ENCODE results near the gene GAB3. TPM values are rescaled to one million over a fixed set of nuclear protein-coding genes. Genes with fewer than 3 reads are reported as not detected.

Gene GAB3
- total RNA-seq, 3 donors from 2014 or later (not counting 1 experiment from before 2014, with no cell fraction given): 55.6 to 89.8 (median 77.4) TPM

GRCh38 chrX:154732421-154733065 lies 18.3 kb downstream of the GAB3 start:
- Histone ChIP-seq H3K27ac (ENCODE audit: low read length) (peak overlapping the region; percentile 92), H3K4me3 (ENCODE audit: low read length) (no peak overlapping the region), H3K4me1 (ENCODE audit: control insufficient read depth, insufficient read depth, low read length) (peaks cover 80% of the 10 kb centered on the region), H3K36me3 (ENCODE audit: control insufficient read depth, insufficient read depth, low read length) (no peaks in the 10 kb centered on the region), H3K27me3 (ENCODE audit: control insufficient read depth, insufficient read depth, low read length) (no peaks in the 10 kb centered on the region), H3K9me3 (ENCODE audit: control insufficient read depth, insufficient read depth, low read length) (no peaks in the 10 kb centered on the region)
- DNase-seq: peak in 1 of 2 donors; percentile 35
- ATAC-seq: peak in 1 of 3 donors; percentile 9
- H3K27me3 Mint-ChIP-seq (ENCODE audit: low read depth in 2 of 2): no peaks in the 10 kb centered on the region
- H3K9me3 Mint-ChIP-seq: no peaks in the 10 kb centered on the region
- H3K4me1 Mint-ChIP-seq: peaks cover 91 to 92% of the 10 kb centered on the region in 2 donors
- peak overlapping the region; percentile 76 for H3K4me3 Mint-ChIP-seq
- TF ChIP-seq, protein P1, sequence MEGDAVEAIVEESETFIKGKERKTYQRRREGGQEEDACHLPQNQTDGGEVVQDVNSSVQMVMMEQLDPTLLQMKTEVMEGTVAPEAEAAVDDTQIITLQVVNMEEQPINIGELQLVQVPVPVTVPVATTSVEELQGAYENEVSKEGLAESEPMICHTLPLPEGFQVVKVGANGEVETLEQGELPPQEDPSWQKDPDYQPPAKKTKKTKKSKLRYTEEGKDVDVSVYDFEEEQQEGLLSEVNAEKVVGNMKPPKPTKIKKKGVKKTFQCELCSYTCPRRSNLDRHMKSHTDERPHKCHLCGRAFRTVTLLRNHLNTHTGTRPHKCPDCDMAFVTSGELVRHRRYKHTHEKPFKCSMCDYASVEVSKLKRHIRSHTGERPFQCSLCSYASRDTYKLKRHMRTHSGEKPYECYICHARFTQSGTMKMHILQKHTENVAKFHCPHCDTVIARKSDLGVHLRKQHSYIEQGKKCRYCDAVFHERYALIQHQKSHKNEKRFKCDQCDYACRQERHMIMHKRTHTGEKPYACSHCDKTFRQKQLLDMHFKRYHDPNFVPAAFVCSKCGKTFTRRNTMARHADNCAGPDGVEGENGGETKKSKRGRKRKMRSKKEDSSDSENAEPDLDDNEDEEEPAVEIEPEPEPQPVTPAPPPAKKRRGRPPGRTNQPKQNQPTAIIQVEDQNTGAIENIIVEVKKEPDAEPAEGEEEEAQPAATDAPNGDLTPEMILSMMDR (IDR thresholded peaks at IDR 0.05): no peak
- peak overlapping the region; percentile 86 to 87 for H3K27ac Mint-ChIP-seq
- 8% methylated on average over 5 of the region's 5 CpGs for WGBS (ENCODE audit: insufficient coverage)
- H3K36me3 Mint-ChIP-seq: no peaks in the 10 kb centered on the region
- intact Hi-C loops (cut with micrococcal nuclease): loop anchor here (2.0 kb wide), 1 partner anchor 14 kb away; no protein-coding TSS in a partner anchor

- no peaks in the 10 kb centered on the region for H3K27me3 Mint-ChIP-seq (ENCODE audit: low read depth in 2 of 2)
- H3K4me3 Mint-ChIP-seq: peak overlapping the region; percentile 76
- H3K36me3 ChIP-seq (ENCODE audit: control insufficient read depth, insufficient read depth, low read length): no peaks in the 10 kb centered on the region
- peak; percentile 60 to 82 (median 71) for ATAC-seq
- TF ChIP-seq, protein P1 (IDR thresholded peaks at IDR 0.05): no peak
- WGBS (ENCODE audit: insufficient coverage): 17% methylated on average over 7 of the region's 7 CpGs
- H3K27ac ChIP-seq (ENCODE audit: low read length): peak overlapping the region; percentile 92
- DNase-seq: peak in 1 of 2 donors; percentile 68
- peaks cover 80% of the 10 kb centered on the region for H3K4me1 ChIP-seq (ENCODE audit: control insufficient read depth, insufficient read depth, low read length)
- no peaks in the 10 kb centered on the region for H3K9me3 ChIP-seq (ENCODE audit: control insufficient read depth, insufficient read depth, low read length)
- H3K27me3 ChIP-seq (ENCODE audit: control insufficient read depth, insufficient read depth, low read length): no peaks in the 10 kb centered on the region
- intact Hi-C loops (cut with micrococcal nuclease): loop anchor here (2.0 kb wide), 1 partner anchor 13 kb away; no protein-coding TSS in a partner anchor
- peaks cover 90% of the 10 kb centered on the region in 2 donors for H3K4me1 Mint-ChIP-seq
- H3K27ac Mint-ChIP-seq: peak overlapping the region; percentile 86 to 87
- H3K9me3 Mint-ChIP-seq: no peaks in the 10 kb centered on the region
- H3K36me3 Mint-ChIP-seq: no peaks in the 10 kb centered on the region
- H3K4me3 ChIP-seq (ENCODE audit: low read length): no peak overlapping the region
These were observed 19.0 kb downstream of the GAB3 start for GRCh38 chrX:154731881-154732280.

DNA sequence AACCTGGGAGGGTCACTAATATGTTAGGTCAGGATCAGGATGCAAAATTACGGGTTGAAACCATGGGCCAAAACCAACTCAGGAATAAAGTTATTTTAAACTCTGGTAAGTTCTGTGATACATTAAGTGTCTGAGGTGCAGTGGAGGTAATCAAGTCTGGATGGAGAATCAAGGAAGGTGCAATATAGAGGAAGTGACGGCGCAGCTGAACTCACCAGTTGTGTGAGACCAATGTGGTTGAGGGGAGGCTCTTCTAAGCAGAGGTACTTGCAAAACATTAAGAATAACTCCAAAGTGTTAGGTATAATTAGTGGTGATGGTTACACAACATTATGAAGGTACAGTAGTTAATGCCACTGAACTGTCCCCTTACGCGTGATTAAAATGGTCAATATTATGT lies 19.7 kb downstream of the GAB3 start:
- H3K4me3 ChIP-seq (ENCODE audit: low read length): no peak overlapping the region
- Mint-ChIP-seq H3K4me3 (peak overlapping the region; percentile 76), H3K36me3 (no peaks in the 10 kb centered on the region), H3K9me3 (no peaks in the 10 kb centered on the region), H3K27me3 (ENCODE audit: low read depth in 2 of 2) (no peaks in the 10 kb centered on the region), H3K4me1 (peaks cover 89 to 90% of the 10 kb centered on the region in 2 donors), H3K27ac (peak overlapping the region; percentile 86 to 87)
- DNase-seq (peak in 1 of 2 donors; percentile 69), ATAC-seq (peak; percentile 47 to 72 (median 67))
- TF ChIP-seq, protein P1 (IDR thresholded peaks at IDR 0.05): no peak
- WGBS (ENCODE audit: insufficient coverage): 20% methylated on average over 3 of the region's 5 CpGs
- H3K4me1 ChIP-seq (ENCODE audit: control insufficient read depth, insufficient read depth, low read length): peaks cover 81% of the 10 kb centered on the region
- no peaks in the 10 kb centered on the region for H3K9me3 ChIP-seq (ENCODE audit: control insufficient read depth, insufficient read depth, low read length)
- peak overlapping the region; percentile 92 for H3K27ac ChIP-seq (ENCODE audit: low read length)
- no peaks in the 10 kb centered on the region for H3K36me3 ChIP-seq (ENCODE audit: control insufficient read depth, insufficient read depth, low read length)
- no peaks in the 10 kb centered on the region for H3K27me3 ChIP-seq (ENCODE audit: control insufficient read depth, insufficient read depth, low read length)
- intact Hi-C loops (cut with micrococcal nuclease): no loop called here
